Tibial artery (tissue), 4 donors: ENCODE results near the gene FLT3LG.
A peak's percentile ranks its signal among the peaks of the same experiment; 100 is the strongest.

ENCODE experiments used
- DNase-seq, 2 donors: peaks; one replicate each; pipeline ENCODE4 v3.0.0-alpha.2; 2019
- H3K27ac ChIP-seq, 2 donors: fragments of 200-600 bp; sonication (generic) in 1 of 2; 1 replicate in 1 of 2; 2 replicates in 1 of 2; pipeline ENCODE4 v1.5.1; 2018 to 2019; ENCODE audit warnings: mild to moderate bottlenecking in 1 of 2
- H3K27me3 ChIP-seq, 2 donors: fragments of 200-600 bp; sonication (generic) in 1 of 2; one replicate each; pipeline versions ENCODE4 v1.5.1 to v1.6.0; 2016 to 2019
- H3K36me3 ChIP-seq, 3 donors: fragments of 200-600 bp; sonication (generic) in 2 of 3; one replicate each; pipeline ENCODE4 v1.5.1; 2016 to 2019; ENCODE audit warnings: mild to moderate bottlenecking in 2 of 3
- H3K4me1 ChIP-seq, 4 donors: fragments of 200-600 bp; sonication (generic) in 2 of 4; 1 replicate in 3 of 4; 2 replicates in 1 of 4; pipeline ENCODE4 v1.5.1; 2016 to 2019
- H3K4me3 ChIP-seq, 2 donors: fragments of 200-600 bp; sonication (generic) in 1 of 2; 1 replicate in 1 of 2; 2 replicates in 1 of 2; pipeline ENCODE4 v1.5.1; 2018 to 2019; ENCODE audit warnings: mild to moderate bottlenecking in 2 of 2
- H3K9me3 ChIP-seq, 3 donors: fragments of 200-600 bp; sonication (generic) in 1 of 3; one replicate each; pipeline ENCODE4 v1.5.1; 2016 to 2019
- intact Hi-C: fragments of 100-400 bp; cut with DNase I; formaldehyde crosslinking; loops from one replicate; pipeline ENCODE4 v1.15.0; 2023; ENCODE audit warnings: low total_unique reads
- TF ChIP-seq, protein P1 (sequence below), 2 experiments: fragments of 200-600 bp in 1 of 2; fragments of 450-650 bp in 1 of 2; IDR thresholded peaks; one replicate each; pipeline ENCODE4 v1.5.1; 2017 to 2019; ENCODE audit warnings: antibody characterized with exemption in 2 of 2, mild to moderate bottlenecking in 1 of 2, moderate library complexity in 1 of 2

The FLT3LG gene

DNA sequence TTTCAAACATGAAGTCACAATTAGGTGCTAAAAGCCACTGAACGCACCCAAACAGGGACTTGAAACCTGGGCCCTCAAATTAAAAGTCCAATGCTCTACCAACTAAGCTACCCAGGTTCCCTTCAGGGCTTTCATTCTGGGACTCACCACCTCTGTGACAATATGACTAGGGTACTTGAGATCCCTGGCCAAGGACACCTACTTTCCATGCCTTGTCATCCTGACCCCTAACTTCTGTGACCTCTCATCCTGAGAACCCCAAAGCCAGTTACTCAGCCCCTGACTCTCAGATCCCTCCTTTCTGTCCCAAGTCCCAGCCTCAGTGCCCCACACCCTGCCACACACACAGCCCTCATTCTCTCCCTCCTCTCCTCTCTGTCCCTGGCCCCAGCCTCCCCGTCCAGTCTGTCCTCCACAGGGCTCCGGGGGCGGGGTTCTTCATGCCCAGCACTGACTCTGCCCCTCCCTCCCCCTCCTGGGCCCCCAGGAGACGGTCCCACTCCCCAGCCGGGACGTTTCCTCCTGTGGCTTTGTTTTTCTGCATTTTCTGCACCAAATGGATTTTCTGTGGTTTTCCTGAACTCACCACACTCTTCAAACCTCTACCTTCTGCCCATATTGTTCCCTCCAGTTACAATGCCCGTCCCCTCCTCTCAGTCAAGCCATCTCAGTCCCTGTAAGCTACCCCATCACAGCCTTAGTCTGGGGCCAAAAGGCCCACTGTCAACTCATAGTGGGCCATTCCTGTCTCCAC lies 60.8 kb downstream of the FLT3LG start:
- Histone ChIP-seq H3K4me1 (peaks cover 0 to 18% (median 17%) of the 10 kb centered on the region in 4 donors), H3K27me3 (no peaks in the 10 kb centered on the region), H3K9me3 (no peaks in the 10 kb centered on the region), H3K36me3 (peaks cover 4 to 29% (median 28%) of the 10 kb centered on the region in 3 donors), H3K27ac (no peak overlapping the region), H3K4me3 (peak overlapping the region in 1 of 2 donors; percentile 61)
- intact Hi-C loops: no loop called here
- TF ChIP-seq, protein P1, sequence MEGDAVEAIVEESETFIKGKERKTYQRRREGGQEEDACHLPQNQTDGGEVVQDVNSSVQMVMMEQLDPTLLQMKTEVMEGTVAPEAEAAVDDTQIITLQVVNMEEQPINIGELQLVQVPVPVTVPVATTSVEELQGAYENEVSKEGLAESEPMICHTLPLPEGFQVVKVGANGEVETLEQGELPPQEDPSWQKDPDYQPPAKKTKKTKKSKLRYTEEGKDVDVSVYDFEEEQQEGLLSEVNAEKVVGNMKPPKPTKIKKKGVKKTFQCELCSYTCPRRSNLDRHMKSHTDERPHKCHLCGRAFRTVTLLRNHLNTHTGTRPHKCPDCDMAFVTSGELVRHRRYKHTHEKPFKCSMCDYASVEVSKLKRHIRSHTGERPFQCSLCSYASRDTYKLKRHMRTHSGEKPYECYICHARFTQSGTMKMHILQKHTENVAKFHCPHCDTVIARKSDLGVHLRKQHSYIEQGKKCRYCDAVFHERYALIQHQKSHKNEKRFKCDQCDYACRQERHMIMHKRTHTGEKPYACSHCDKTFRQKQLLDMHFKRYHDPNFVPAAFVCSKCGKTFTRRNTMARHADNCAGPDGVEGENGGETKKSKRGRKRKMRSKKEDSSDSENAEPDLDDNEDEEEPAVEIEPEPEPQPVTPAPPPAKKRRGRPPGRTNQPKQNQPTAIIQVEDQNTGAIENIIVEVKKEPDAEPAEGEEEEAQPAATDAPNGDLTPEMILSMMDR (IDR thresholded peaks at IDR 0.05): no peak
- no peak for DNase-seq
